B cell (primary cell): Measurements from ENCODE around the gene SHISA8. TPM values are rescaled to one million over a fixed set of nuclear protein-coding genes. Genes with fewer than 3 reads are reported as not detected.

ENCODE experiments used
- ATAC-seq: fragments of 200-7000 bp; cut with Tn5 transposase; one replicate; pipeline ENCODE4 v1.10.0; 2021; ENCODE audit warnings: low read depth, mild to moderate bottlenecking, moderate number of reproducible peaks, moderate library complexity
- CTCF ChIA-PET: fragments of 350-600 bp; sonication (Branson Sonifier 250); formaldehyde crosslinking; loops from one replicate; lab custom pipeline; 2021; ENCODE audit warnings: antibody characterized with exemption, inconsistent platforms; lab: Charles Lee
- POLR2A ChIA-PET: fragments of 350-600 bp; sonication (Branson Sonifier 250); formaldehyde crosslinking; loops from one replicate; lab custom pipeline; 2021; ENCODE audit warnings: antibody characterized with exemption; lab: Charles Lee
- DNase-seq: peaks from one replicate; pipeline ENCODE4 v3.0.0; 2013
- H2AFZ ChIP-seq: 2 replicates; pipeline ENCODE4 v1.6.1; 2012; ENCODE audit warnings: mild to moderate bottlenecking, low read depth, low read length; ENCODE audit not compliant: insufficient read depth, poor library complexity, severe bottlenecking
- H3K27ac ChIP-seq, 2 donors: 1 replicate in 1 of 2; 2 replicates in 1 of 2; pipeline ENCODE4 v1.5.1; 2012 to 2013; ENCODE audit warnings: low read length in 2 of 2, mild to moderate bottlenecking in 2 of 2, moderate library complexity in 1 of 2
- H3K27me3 ChIP-seq, 4 experiments: fragments of 200-600 bp in 1 of 4; sonication (generic) in 1 of 4; replicated peaks in 1 of 4; 1 replicate in 2 of 4; 2 replicates in 2 of 4; pipeline versions ENCODE4 v1.6.1 to v1.7.0; 2013 to 2016; ENCODE audit warnings: low read length in 3 of 4, mild to moderate bottlenecking in 2 of 4, mixed read lengths in 1 of 4, moderate library complexity in 1 of 4; ENCODE audit not compliant: insufficient read depth in 4 of 4, control insufficient read depth in 3 of 4; ENCODE audit errors: control extremely low read depth in 1 of 4
- H3K36me3 ChIP-seq, 2 experiments: replicated peaks in 1 of 2; 1 replicate in 1 of 2; 2 replicates in 1 of 2; pipeline versions ENCODE4 v1.6.1 to v1.7.1; 2013; ENCODE audit warnings: low read length in 1 of 2; ENCODE audit not compliant: insufficient read depth in 2 of 2, control insufficient read depth in 1 of 2; ENCODE audit errors: control extremely low read depth in 1 of 2, extremely low read depth in 1 of 2
- H3K4me1 ChIP-seq, 2 donors: fragments of 200-600 bp in 1 of 2; sonication (generic) in 1 of 2; 1 replicate in 1 of 2; 2 replicates in 1 of 2; pipeline versions ENCODE4 v1.5.1 to v1.6.1; 2013 to 2017; ENCODE audit warnings: low read length in 2 of 2; ENCODE audit not compliant: control insufficient read depth in 2 of 2, insufficient read depth in 2 of 2
- H3K4me2 ChIP-seq: replicated peaks from 2 replicates; pipeline ENCODE3; 2012; ENCODE audit warnings: mild to moderate bottlenecking, low read depth, low read length; ENCODE audit not compliant: poor library complexity, severe bottlenecking
- H3K4me3 ChIP-seq, 5 experiments: fragments of 200-600 bp in 1 of 5; sonication (generic) in 1 of 5; 1 replicate in 3 of 5; 2 replicates in 2 of 5; pipeline versions ENCODE4 v1.5.1 to v1.7.0; 2011 to 2016; ENCODE audit warnings: low read length in 4 of 5, mild to moderate bottlenecking in 4 of 5, low read depth in 2 of 5, control low read depth in 1 of 5, moderate library complexity in 1 of 5; ENCODE audit not compliant: insufficient read depth in 1 of 5; ENCODE audit errors: control extremely low read depth in 1 of 5, extremely low read depth in 1 of 5
- H3K79me2 ChIP-seq: fragments of 200-600 bp; sonication (generic); one replicate; pipeline ENCODE4 v1.6.0; 2016; ENCODE audit warnings: low read length; ENCODE audit not compliant: control insufficient read depth, insufficient read depth
- H3K9ac ChIP-seq: fragments of 200-600 bp; sonication (generic); 2 replicates; pipeline ENCODE4 v1.6.1; 2017; ENCODE audit warnings: mild to moderate bottlenecking, low read length, moderate library complexity
- H3K9me3 ChIP-seq, 3 donors: one replicate each; pipeline versions ENCODE4 v1.6.1 to v1.7.1; 2013; ENCODE audit warnings: low read length in 2 of 3; ENCODE audit not compliant: control insufficient read depth in 2 of 3, insufficient read depth in 1 of 3; ENCODE audit errors: control extremely low read depth in 1 of 3
- H4K20me1 ChIP-seq: 2 replicates; pipeline ENCODE4 v1.6.0; 2012; ENCODE audit warnings: mild to moderate bottlenecking, low read length; ENCODE audit not compliant: insufficient read depth, control insufficient read depth, poor library complexity, severe bottlenecking
- H3K27ac Mint-ChIP-seq: one replicate; pipeline ENCODE4 v1.8.0; 2021; ENCODE audit warnings: mixed read lengths
- H3K27me3 Mint-ChIP-seq: one replicate; pipeline ENCODE4 v1.8.0; 2021; ENCODE audit warnings: mixed read lengths
- H3K4me1 Mint-ChIP-seq: one replicate; pipeline ENCODE4 v1.8.0; 2021; ENCODE audit warnings: mixed read lengths
- H3K4me3 Mint-ChIP-seq: one replicate; pipeline ENCODE4 v1.8.0; 2021; ENCODE audit warnings: mixed read lengths
- H3K9me3 Mint-ChIP-seq: one replicate; pipeline ENCODE4 v1.8.0; 2022; ENCODE audit warnings: mixed read lengths; ENCODE audit not compliant: insufficient read depth
- EZH2 ChIP-seq: IDR thresholded peaks from 2 replicates; pipeline ENCODE4 v1.6.1; 2012; ENCODE audit warnings: borderline replicate concordance, low read depth, mild to moderate bottlenecking, moderate library complexity, low read length; ENCODE audit not compliant: insufficient read depth, poor library complexity, severe bottlenecking
- WGBS: methylation state at CpG from one replicate; pipeline ENCODE4 v1.1.5; 2013; ENCODE audit warnings: missing lambda C conversion rate; ENCODE audit not compliant: insufficient coverage; 5-methylcytosine and 5-hydroxymethylcytosine counted together
- intact Hi-C: fragments of 100-400 bp; cut with micrococcal nuclease; formaldehyde crosslinking; loops from one replicate; pipeline ENCODE4 v1.10.0; 2022
- polyA plus RNA-seq: library from polyadenylated mRNA; depleted of rRNA; stranded (reverse); fragments of >200 nt; gene quantifications from 2 replicates; pipeline ENCODE4 v1.2.3, GENCODE V29; 2012
- total RNA-seq, 2 donors: library from RNA; stranded (reverse); fragments of 120-200 nt in 1 of 2; gene quantifications; 1 replicate in 1 of 2; 2 replicates in 1 of 2; pipeline versions ENCODE4 v1.2.3 to v1.2.4, GENCODE V29; 2013 to 2022
- TF ChIP-seq, protein P1 (sequence below): fragments of 200-600 bp; IDR thresholded peaks from one replicate; pipeline ENCODE4 v1.8.0; 2022; ENCODE audit warnings: antibody characterized with exemption, mild to moderate bottlenecking

The SHISA8 gene
- total and polyA plus RNA-seq, 2 donors (not counting 1 experiment from before 2014, with no cell fraction given): 22.4 to 46.5 TPM

DNA sequence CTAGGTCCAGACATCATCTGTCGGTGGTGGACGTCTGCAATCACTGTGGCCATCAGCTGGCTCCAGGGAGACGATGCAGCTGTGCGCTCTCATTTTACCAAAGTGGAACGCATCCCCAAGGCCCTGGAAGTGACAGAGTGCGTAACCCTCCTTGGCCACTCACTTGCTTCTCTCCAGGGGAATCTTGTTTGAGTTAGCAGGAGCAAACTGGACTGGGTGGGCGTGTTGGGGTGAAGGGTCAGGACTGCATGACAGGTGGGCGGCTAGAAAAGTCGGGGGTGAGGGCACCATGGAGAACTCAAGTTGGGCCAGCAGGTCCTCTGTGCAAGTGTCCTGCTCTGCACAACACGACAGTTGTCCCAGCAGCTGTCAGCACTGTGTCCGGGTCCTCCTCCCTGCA lies 16.2 kb downstream of the SHISA8 start:
- no peak overlapping the region for H2AFZ ChIP-seq
- no peak overlapping the region for H3K4me2 ChIP-seq
- 94% methylated on average over 10 of the region's 11 CpGs for WGBS
- H3K9me3 ChIP-seq: no peaks in the 10 kb centered on the region
- no peak for ATAC-seq
- no peak for DNase-seq
- no peaks in the 10 kb centered on the region for H3K79me2 ChIP-seq
- no peak overlapping the region for H3K9ac ChIP-seq
- H3K4me1 ChIP-seq: no peaks in the 10 kb centered on the region
- ChIA-PET POLR2A (interaction anchor here (0.6 to 1.1 kb wide), 3 partner anchors 9 to 29 kb away, joined by 3 to 4 read pairs (median 3); no protein-coding TSS in a partner anchor), CTCF (interaction anchor here (0.6 to 1.2 kb wide), 2 partner anchors 64 to 67 kb away, joined by 3 to 5 read pairs; no protein-coding TSS in a partner anchor)
- no peaks in the 10 kb centered on the region for H3K4me1 Mint-ChIP-seq
- peaks cover under 1 to 89% of the 10 kb centered on the region in 2 experiments for H3K36me3 ChIP-seq
- TF ChIP-seq EZH2: no peak
- TF ChIP-seq, protein P1, sequence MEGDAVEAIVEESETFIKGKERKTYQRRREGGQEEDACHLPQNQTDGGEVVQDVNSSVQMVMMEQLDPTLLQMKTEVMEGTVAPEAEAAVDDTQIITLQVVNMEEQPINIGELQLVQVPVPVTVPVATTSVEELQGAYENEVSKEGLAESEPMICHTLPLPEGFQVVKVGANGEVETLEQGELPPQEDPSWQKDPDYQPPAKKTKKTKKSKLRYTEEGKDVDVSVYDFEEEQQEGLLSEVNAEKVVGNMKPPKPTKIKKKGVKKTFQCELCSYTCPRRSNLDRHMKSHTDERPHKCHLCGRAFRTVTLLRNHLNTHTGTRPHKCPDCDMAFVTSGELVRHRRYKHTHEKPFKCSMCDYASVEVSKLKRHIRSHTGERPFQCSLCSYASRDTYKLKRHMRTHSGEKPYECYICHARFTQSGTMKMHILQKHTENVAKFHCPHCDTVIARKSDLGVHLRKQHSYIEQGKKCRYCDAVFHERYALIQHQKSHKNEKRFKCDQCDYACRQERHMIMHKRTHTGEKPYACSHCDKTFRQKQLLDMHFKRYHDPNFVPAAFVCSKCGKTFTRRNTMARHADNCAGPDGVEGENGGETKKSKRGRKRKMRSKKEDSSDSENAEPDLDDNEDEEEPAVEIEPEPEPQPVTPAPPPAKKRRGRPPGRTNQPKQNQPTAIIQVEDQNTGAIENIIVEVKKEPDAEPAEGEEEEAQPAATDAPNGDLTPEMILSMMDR: no peak
- H3K27me3 ChIP-seq: no peaks in the 10 kb centered on the region
- H3K27me3 Mint-ChIP-seq: no peaks in the 10 kb centered on the region
- H3K4me3 ChIP-seq: no peak overlapping the region
- H4K20me1 ChIP-seq: peaks cover 16% of the 10 kb centered on the region
- H3K4me3 Mint-ChIP-seq: no peak overlapping the region
- H3K27ac Mint-ChIP-seq: peak overlapping the region; percentile 15
- intact Hi-C loops: no loop called here
- no peaks in the 10 kb centered on the region for H3K9me3 Mint-ChIP-seq
- no peak overlapping the region for H3K27ac ChIP-seq

DNA sequence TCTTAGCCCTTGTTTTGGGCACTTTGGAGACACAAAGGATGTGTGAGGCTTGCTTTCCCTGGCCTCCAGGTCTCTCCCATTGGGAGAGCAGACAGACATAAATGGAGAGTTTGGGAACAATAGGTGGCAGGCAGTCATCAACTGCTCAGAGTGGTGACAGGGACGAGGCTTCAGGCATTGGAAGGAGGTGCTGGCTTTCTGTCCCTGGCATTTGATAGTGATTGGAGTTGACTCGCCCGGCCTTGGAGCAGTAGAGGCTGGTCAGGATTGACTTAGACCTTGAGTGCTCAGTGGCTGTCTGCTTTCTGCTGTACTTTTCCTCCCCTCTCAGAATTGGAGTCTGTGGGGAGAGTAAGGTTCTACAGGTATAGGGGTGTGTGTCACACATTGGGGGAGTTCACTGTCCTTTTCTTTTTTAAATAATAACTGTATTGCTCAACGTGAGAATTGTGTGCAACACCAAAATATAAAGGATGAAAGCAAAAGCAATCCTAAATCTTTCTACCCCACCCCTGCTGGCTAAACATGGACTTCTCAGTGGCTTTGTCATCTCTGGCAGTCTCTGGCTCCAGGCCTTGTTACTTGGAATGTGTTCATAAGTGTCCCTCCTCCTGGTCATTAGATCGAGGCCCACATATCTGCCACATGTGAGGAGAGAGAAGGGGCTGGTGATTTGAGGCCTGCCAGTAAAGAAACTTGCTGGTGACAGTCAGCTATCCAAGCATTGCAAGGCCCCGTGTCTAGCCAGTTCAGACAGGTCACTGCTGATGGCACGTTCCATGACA lies 21.1 kb downstream of the SHISA8 start:
- Histone ChIP-seq H3K79me2 (peaks cover 22% of the 10 kb centered on the region), H3K9me3 (no peaks in the 10 kb centered on the region), H3K27ac (no peak overlapping the region), H3K27me3 (no peaks in the 10 kb centered on the region), H3K4me3 (no peak overlapping the region), H3K4me1 (peaks cover 5 to 8% of the 10 kb centered on the region in 2 donors), H3K4me2 (no peak overlapping the region), H4K20me1 (peaks cover 20% of the 10 kb centered on the region), H3K9ac (no peak overlapping the region), H2AFZ (no peak overlapping the region), H3K36me3 (peaks cover 4 to 82% of the 10 kb centered on the region in 2 experiments)
- no peaks in the 10 kb centered on the region for H3K9me3 Mint-ChIP-seq
- H3K27ac Mint-ChIP-seq: no peak overlapping the region
- ATAC-seq (no peak), DNase-seq (no peak)
- WGBS: 98% methylated on average over 5 of the region's 7 CpGs
- CTCF ChIA-PET: interaction anchor here (1.0 to 1.2 kb wide), 3 partner anchors 8 to 18 kb away, joined by 3 to 5 read pairs (median 4); no protein-coding TSS in a partner anchor
- H3K27me3 Mint-ChIP-seq: no peaks in the 10 kb centered on the region
- no peak overlapping the region for H3K4me3 Mint-ChIP-seq
- POLR2A ChIA-PET: no interaction called here
- peaks cover 17% of the 10 kb centered on the region for H3K4me1 Mint-ChIP-seq
- TF ChIP-seq, protein P1: no peak
- no peak for TF ChIP-seq EZH2
- intact Hi-C loops: no loop called here
